ENCODE data around the gene HNRNPR. TPM values are rescaled to one million over a fixed set of nuclear protein-coding genes. Genes with fewer than 3 reads are reported as not detected.

The HNRNPR gene
- total and polyA plus RNA-seq, 2 donors (not counting 3 experiments of a cell fraction or from before 2014, with no cell fraction given) = 111 to 171 TPM

DNA sequence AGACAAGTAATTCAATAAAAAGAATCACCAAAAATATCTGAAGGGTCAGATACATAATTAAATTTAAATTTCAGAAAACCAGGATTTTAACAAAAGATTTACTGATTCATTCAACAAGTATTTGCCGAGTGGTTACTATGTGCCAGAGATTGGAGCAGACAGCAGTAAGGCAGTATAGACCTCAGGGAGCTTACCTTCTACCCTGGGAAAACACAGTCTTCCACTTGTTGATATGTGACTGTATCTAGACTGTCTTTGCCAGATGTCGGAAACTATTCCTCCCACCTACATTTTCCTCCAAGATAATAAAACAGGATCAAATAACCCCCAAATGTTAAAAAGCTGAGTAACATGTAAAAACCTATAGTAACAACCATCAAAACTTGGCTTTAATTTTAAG, 6.2 kb downstream of the HNRNPR start:
- Histone ChIP-seq H3K4me1 (ENCODE audit: control insufficient read depth, extremely low read depth, insufficient read depth, low read length) (peaks cover 22% of the 10 kb centered on the region), H3K27me3 (ENCODE audit: control insufficient read depth in 2 of 2, insufficient read depth in 2 of 2, low read length in 2 of 2) (no peaks in the 10 kb centered on the region), H2AFZ (ENCODE audit: low read depth, low read length) (no peak overlapping the region), H3K4me3 (replicated peaks in 1 of 3; ENCODE audit: insufficient read depth in 1 of 3, low read depth in 1 of 3, low read length in 3 of 3) (no peak overlapping the region), H3K36me3 (ENCODE audit: control insufficient read depth in 2 of 2, extremely low read depth in 1 of 2, insufficient read depth in 2 of 2, low read length in 2 of 2) (peaks cover 9 to 24% of the 10 kb centered on the region in 2 experiments), H3K79me2 (ENCODE audit: control insufficient read depth, insufficient read depth, low read length) (peaks cover 89% of the 10 kb centered on the region), H3K27ac (ENCODE audit: insufficient read depth, low read depth, low read length) (no peak overlapping the region), H4K20me1 (replicated peaks; ENCODE audit: control insufficient read depth, extremely low read depth, insufficient read depth, low read length) (peaks cover 16% of the 10 kb centered on the region), H3K9me3 (replicated peaks; ENCODE audit: control insufficient read depth, insufficient read depth, low read length) (no peaks in the 10 kb centered on the region), H3K4me2 (ENCODE audit: insufficient read depth, low read length) (no peak overlapping the region), H3K9me1 (replicated peaks; ENCODE audit: control insufficient read depth, extremely low read depth, insufficient read depth, low read length) (no peaks in the 10 kb centered on the region), H3K9ac (replicated peaks; ENCODE audit: extremely low read depth, insufficient read depth, low read length) (no peak overlapping the region)
- POLR2A ChIA-PET = no interaction called here
- TF ChIP-seq POLR2AphosphoS5 (IDR thresholded peaks at IDR 0.05; ENCODE audit: insufficient read depth, low read depth, low read length) (no peak), GATA2 (IDR thresholded peaks at IDR 0.05; ENCODE audit: insufficient read depth, insufficient read length, low read depth, low read length) (no peak), FOS (IDR thresholded peaks at IDR 0.05; ENCODE audit: borderline replicate concordance, insufficient read depth, low read length) (no peak), POLR2A (IDR thresholded peaks at IDR 0.05; ENCODE audit: low read depth, low read length) (no peak), EZH2 (IDR thresholded peaks at IDR 0.05; ENCODE audit: borderline replicate concordance, low read depth, low read length, severe bottlenecking) (no peak), MYC (IDR thresholded peaks at IDR 0.05; ENCODE audit: low read depth, low read length) (no peak), JUN (IDR thresholded peaks at IDR 0.05; ENCODE audit: borderline replicate concordance, insufficient read depth, insufficient read length, low read depth) (no peak)
- TF ChIP-seq, protein P1, sequence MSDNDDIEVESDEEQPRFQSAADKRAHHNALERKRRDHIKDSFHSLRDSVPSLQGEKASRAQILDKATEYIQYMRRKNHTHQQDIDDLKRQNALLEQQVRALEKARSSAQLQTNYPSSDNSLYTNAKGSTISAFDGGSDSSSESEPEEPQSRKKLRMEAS (IDR thresholded peaks at IDR 0.05; ENCODE audit: insufficient read depth, insufficient read length) = no peak
- intact Hi-C loops (cut with micrococcal nuclease) = no loop called here
- CTCF ChIA-PET = interaction anchor here (1.0 to 2.1 kb wide), 2 partner anchors 18 to 66 kb away, joined by 3 to 5 read pairs; no protein-coding TSS in a partner anchor
- FAIRE-seq = no peak
- BruUV-seq (replicated peaks) = no TSS peak
- DNase-seq (ENCODE audit: low read depth, low spot score) = no peak
- dilution Hi-C loops (cut with MboI; ENCODE audit: extremely low pct_ligation_motif_present, low sequenced_read_pairs) = no loop called here

DNA sequence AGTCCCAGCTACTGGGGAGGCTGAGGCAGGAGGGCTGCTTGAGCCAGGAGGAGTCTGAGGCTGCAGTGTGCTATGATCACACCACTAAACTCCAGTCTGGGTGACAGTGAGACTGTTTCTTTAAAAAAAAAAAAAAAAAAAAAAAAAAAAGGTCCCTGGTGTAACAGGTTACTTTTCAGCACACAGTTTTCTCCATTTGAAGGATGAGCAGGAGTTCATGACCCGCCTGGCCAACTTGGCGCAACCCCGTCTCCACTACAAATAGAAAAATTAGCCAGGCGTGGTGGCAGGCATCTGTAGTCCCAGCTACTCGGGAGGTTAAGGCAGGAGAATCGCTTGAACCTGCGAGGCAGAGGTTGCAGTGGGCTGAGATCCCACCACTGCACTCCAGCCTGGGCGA, 12.4 kb downstream of the HNRNPR start:
- H4K20me1 ChIP-seq (replicated peaks; ENCODE audit: control insufficient read depth, extremely low read depth, insufficient read depth, low read length) = no peaks in the 10 kb centered on the region
- no peaks in the 10 kb centered on the region for H3K27me3 ChIP-seq (ENCODE audit: control insufficient read depth in 2 of 2, insufficient read depth in 2 of 2, low read length in 2 of 2)
- no peaks in the 10 kb centered on the region for H3K9me3 ChIP-seq (replicated peaks; ENCODE audit: control insufficient read depth, insufficient read depth, low read length)
- CTCF ChIA-PET = interaction anchor here (1.1 kb wide), 1 partner anchor 13 kb away, joined by 4 read pairs; no protein-coding TSS in a partner anchor
- dilution Hi-C loops (cut with MboI; ENCODE audit: extremely low pct_ligation_motif_present, low sequenced_read_pairs) (no loop called here), intact Hi-C loops (cut with micrococcal nuclease) (no loop called here)
- POLR2A ChIA-PET = no interaction called here
- BruUV-seq (replicated peaks) = no TSS peak
- no peaks in the 10 kb centered on the region for H3K4me1 ChIP-seq (ENCODE audit: control insufficient read depth, extremely low read depth, insufficient read depth, low read length)
- no peaks in the 10 kb centered on the region for H3K9me1 ChIP-seq (replicated peaks; ENCODE audit: control insufficient read depth, extremely low read depth, insufficient read depth, low read length)
- DNase-seq (ENCODE audit: low read depth, low spot score) (no peak), FAIRE-seq (no peak)
- no peak overlapping the region for H3K4me2 ChIP-seq (ENCODE audit: insufficient read depth, low read length)
- TF ChIP-seq GATA2 (IDR thresholded peaks at IDR 0.05; ENCODE audit: insufficient read depth, insufficient read length, low read depth, low read length) (no peak), JUN (IDR thresholded peaks at IDR 0.05; ENCODE audit: borderline replicate concordance, insufficient read depth, insufficient read length, low read depth) (no peak), EZH2 (IDR thresholded peaks at IDR 0.05; ENCODE audit: borderline replicate concordance, low read depth, low read length, severe bottlenecking) (no peak), FOS (IDR thresholded peaks at IDR 0.05; ENCODE audit: borderline replicate concordance, insufficient read depth, low read length) (no peak), POLR2AphosphoS5 (IDR thresholded peaks at IDR 0.05; ENCODE audit: insufficient read depth, low read depth, low read length) (no peak), MYC (IDR thresholded peaks at IDR 0.05; ENCODE audit: low read depth, low read length) (no peak), POLR2A (IDR thresholded peaks at IDR 0.05; ENCODE audit: low read depth, low read length) (no peak)
- TF ChIP-seq, protein P2, sequence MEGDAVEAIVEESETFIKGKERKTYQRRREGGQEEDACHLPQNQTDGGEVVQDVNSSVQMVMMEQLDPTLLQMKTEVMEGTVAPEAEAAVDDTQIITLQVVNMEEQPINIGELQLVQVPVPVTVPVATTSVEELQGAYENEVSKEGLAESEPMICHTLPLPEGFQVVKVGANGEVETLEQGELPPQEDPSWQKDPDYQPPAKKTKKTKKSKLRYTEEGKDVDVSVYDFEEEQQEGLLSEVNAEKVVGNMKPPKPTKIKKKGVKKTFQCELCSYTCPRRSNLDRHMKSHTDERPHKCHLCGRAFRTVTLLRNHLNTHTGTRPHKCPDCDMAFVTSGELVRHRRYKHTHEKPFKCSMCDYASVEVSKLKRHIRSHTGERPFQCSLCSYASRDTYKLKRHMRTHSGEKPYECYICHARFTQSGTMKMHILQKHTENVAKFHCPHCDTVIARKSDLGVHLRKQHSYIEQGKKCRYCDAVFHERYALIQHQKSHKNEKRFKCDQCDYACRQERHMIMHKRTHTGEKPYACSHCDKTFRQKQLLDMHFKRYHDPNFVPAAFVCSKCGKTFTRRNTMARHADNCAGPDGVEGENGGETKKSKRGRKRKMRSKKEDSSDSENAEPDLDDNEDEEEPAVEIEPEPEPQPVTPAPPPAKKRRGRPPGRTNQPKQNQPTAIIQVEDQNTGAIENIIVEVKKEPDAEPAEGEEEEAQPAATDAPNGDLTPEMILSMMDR (IDR thresholded peaks at IDR 0.05; ENCODE audit: extremely low read depth in 1 of 2, insufficient read depth in 1 of 2, low read depth in 1 of 2, low read length in 2 of 2) = no peak
- TF ChIP-seq, protein P1 (IDR thresholded peaks at IDR 0.05; ENCODE audit: insufficient read depth, insufficient read length) = no peak
- peaks cover 20 to 25% of the 10 kb centered on the region in 2 experiments for H3K36me3 ChIP-seq (ENCODE audit: control insufficient read depth in 2 of 2, extremely low read depth in 1 of 2, insufficient read depth in 2 of 2, low read length in 2 of 2)
- no peak overlapping the region for H3K27ac ChIP-seq (ENCODE audit: insufficient read depth, low read depth, low read length)
- no peak overlapping the region for H3K9ac ChIP-seq (replicated peaks; ENCODE audit: extremely low read depth, insufficient read depth, low read length)
- H3K4me3 ChIP-seq (replicated peaks in 1 of 3; ENCODE audit: insufficient read depth in 1 of 3, low read depth in 1 of 3, low read length in 3 of 3) = no peak overlapping the region
- peaks cover 79% of the 10 kb centered on the region for H3K79me2 ChIP-seq (ENCODE audit: control insufficient read depth, insufficient read depth, low read length)
- H2AFZ ChIP-seq (ENCODE audit: low read depth, low read length) = no peak overlapping the region

Data from endothelial cell of umbilical vein (primary cell).